ENCODE data around the gene MAP4K1.

DNA sequence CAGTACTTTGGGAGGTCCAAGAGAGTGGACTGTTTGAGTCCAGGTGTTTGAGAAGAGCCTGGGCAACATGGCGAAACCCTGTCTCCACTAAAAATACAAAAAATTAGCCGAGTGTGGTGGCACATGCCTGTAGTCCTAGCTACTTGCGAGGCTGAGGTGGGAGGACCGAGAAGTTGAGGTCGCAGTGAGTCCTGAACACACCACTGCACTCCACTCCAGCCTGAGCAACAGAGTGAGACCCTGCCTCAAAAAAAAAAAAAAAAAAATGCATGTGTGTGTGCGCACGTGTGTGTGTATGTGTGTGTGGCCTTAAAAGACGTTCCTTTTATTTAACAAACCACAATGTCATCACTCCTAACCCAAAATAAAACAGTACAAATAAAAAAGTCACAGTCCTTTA is 62.6 kb downstream of the MAP4K1 start:
- TF ChIP-seq ZNF589 (CRISPR knock-in tag; conservative IDR thresholded peaks at IDR 0.05) (no peak), SP4 (CRISPR knock-in tag; IDR thresholded peaks at IDR 0.05) (no peak), EP300 (IDR thresholded peaks at IDR 0.05; ENCODE audit: low read depth in 2 of 2, low read length in 2 of 2) (no peak), EP300 (CRISPR knock-in tag; IDR thresholded peaks at IDR 0.05; ENCODE audit: borderline replicate concordance) (no peak)
- TF ChIP-seq, protein P1, sequence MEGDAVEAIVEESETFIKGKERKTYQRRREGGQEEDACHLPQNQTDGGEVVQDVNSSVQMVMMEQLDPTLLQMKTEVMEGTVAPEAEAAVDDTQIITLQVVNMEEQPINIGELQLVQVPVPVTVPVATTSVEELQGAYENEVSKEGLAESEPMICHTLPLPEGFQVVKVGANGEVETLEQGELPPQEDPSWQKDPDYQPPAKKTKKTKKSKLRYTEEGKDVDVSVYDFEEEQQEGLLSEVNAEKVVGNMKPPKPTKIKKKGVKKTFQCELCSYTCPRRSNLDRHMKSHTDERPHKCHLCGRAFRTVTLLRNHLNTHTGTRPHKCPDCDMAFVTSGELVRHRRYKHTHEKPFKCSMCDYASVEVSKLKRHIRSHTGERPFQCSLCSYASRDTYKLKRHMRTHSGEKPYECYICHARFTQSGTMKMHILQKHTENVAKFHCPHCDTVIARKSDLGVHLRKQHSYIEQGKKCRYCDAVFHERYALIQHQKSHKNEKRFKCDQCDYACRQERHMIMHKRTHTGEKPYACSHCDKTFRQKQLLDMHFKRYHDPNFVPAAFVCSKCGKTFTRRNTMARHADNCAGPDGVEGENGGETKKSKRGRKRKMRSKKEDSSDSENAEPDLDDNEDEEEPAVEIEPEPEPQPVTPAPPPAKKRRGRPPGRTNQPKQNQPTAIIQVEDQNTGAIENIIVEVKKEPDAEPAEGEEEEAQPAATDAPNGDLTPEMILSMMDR (CRISPR knock-in tag; IDR thresholded peaks at IDR 0.05), result no peak
- TF ChIP-seq, protein P2, sequence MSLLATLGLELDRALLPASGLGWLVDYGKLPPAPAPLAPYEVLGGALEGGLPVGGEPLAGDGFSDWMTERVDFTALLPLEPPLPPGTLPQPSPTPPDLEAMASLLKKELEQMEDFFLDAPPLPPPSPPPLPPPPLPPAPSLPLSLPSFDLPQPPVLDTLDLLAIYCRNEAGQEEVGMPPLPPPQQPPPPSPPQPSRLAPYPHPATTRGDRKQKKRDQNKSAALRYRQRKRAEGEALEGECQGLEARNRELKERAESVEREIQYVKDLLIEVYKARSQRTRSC (CRISPR knock-in tag; IDR thresholded peaks at IDR 0.05; ENCODE audit: low read depth), result no peak

Data from HepG2 (cell line).